Common myeloid progenitor, CD34-positive (primary cell): ENCODE measurements around the gene BTBD9.

ENCODE experiments used
- CTCF ChIA-PET: fragments of 350-600 bp; sonication (Branson Sonifier 250); formaldehyde crosslinking; loops from one replicate; lab custom pipeline; 2021; ENCODE audit warnings: antibody characterized with exemption; lab: Charles Lee
- POLR2A ChIA-PET: fragments of 350-600 bp; sonication (Branson Sonifier 250); formaldehyde crosslinking; loops from one replicate; lab custom pipeline; 2021; ENCODE audit warnings: antibody characterized with exemption; lab: Charles Lee
- DNase-seq, 3 donors: peaks; one replicate each; pipeline versions ENCODE4 v3.0.0 to v3.0.0-alpha.2; 2013
- H3K27ac ChIP-seq, 2 experiments: 1 replicate in 1 of 2; 2 replicates in 1 of 2; pipeline ENCODE4 v1.7.0; 2013; ENCODE audit warnings: inconsistent platforms in 2 of 2, low read length in 2 of 2, mild to moderate bottlenecking in 2 of 2, low read depth in 1 of 2, moderate library complexity in 1 of 2; ENCODE audit not compliant: severe bottlenecking in 2 of 2, insufficient read depth in 1 of 2, poor library complexity in 1 of 2
- H3K27me3 ChIP-seq, 5 experiments: replicated peaks in 2 of 5; 1 replicate in 3 of 5; 2 replicates in 2 of 5; pipeline versions ENCODE4 v1.6.1 to v1.7.0; 2013; ENCODE audit warnings: low read length in 4 of 5, mild to moderate bottlenecking in 2 of 5, moderate library complexity in 2 of 5, inconsistent platforms in 1 of 5; ENCODE audit not compliant: insufficient read depth in 5 of 5, control insufficient read depth in 4 of 5
- H3K36me3 ChIP-seq, 4 experiments: 1 replicate in 2 of 4; 2 replicates in 2 of 4; pipeline versions ENCODE4 v1.6.1 to v1.7.0; 2013; ENCODE audit warnings: low read length in 3 of 4, control low read depth in 1 of 4, mild to moderate bottlenecking in 1 of 4; ENCODE audit not compliant: control insufficient read depth in 4 of 4, insufficient read depth in 4 of 4
- H3K4me1 ChIP-seq, 4 experiments: 1 replicate in 3 of 4; 2 replicates in 1 of 4; pipeline versions ENCODE4 v1.6.1 to v1.7.1; 2013; ENCODE audit warnings: low read length in 3 of 4, mild to moderate bottlenecking in 3 of 4, control low read depth in 1 of 4, inconsistent platforms in 1 of 4, moderate library complexity in 1 of 4; ENCODE audit not compliant: control insufficient read depth in 4 of 4, insufficient read depth in 4 of 4; ENCODE audit errors: control extremely low read depth in 1 of 4
- H3K4me3 ChIP-seq, 7 experiments: 1 replicate in 4 of 7; 2 replicates in 3 of 7; pipeline versions ENCODE4 v1.5.1 to v1.7.0; 2013; ENCODE audit warnings: mild to moderate bottlenecking in 7 of 7, low read length in 6 of 7, moderate library complexity in 6 of 7, inconsistent platforms in 2 of 7, low read depth in 2 of 7, control low read depth in 1 of 7; ENCODE audit not compliant: insufficient read depth in 4 of 7, control insufficient read depth in 1 of 7; ENCODE audit errors: extremely low read depth in 1 of 7
- H3K9me3 ChIP-seq, 5 experiments: 1 replicate in 4 of 5; 2 replicates in 1 of 5; pipeline versions ENCODE4 v1.6.1 to v1.7.1; 2013; ENCODE audit warnings: low read length in 4 of 5, mild to moderate bottlenecking in 2 of 5, inconsistent platforms in 1 of 5, low read depth in 1 of 5, moderate library complexity in 1 of 5; ENCODE audit not compliant: control insufficient read depth in 4 of 5, insufficient read depth in 2 of 5; ENCODE audit errors: control extremely low read depth in 1 of 5
- WGBS: methylation state at CpG from one replicate; pipeline ENCODE4 v1.1.5; 2013; ENCODE audit not compliant: insufficient coverage; 5-methylcytosine and 5-hydroxymethylcytosine counted together

The BTBD9 gene

DNA sequence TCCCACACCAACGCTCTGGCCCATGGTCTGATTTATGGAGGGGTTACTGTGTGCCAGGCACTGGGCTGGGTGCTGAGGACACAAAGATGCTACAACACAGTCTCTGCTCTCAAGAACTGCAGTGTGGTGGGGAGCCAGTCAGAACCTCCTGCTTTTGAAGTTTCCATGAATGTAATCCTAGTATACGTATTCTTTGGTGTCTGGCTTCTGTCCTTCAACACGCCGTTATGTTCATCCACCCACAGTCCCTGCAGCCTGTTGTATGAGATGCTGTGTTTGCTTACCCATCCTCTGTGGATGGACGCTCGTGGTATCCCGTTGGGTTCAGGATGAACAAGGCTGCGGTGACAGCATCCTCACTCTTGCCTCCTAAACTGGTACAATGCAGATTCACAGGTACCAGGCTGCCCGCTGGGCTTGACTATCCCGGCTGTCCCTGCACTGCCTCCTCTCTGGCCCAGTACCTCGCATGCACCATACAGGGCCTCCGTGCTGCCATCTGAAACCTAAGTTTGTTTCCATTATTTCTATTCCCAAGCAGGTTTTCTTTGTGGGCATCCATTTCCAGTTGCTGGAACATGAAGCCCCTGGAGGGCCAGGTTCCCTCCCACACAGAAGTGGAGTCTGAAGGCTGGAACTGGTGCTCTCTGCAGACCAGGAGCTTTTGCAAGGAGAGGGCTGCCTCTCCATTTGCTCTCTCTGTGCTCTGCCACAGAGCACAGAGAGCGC, 455.7 kb downstream of the BTBD9 start:
- H3K27me3 ChIP-seq, result no peaks in the 10 kb centered on the region
- H3K27ac ChIP-seq, result no peak overlapping the region
- POLR2A ChIA-PET, result no interaction called here
- 92% methylated on average over 13 of the region's 13 CpGs for WGBS
- peaks cover 0 to 2% (median 0%) of the 10 kb centered on the region in 4 experiments for H3K36me3 ChIP-seq
- CTCF ChIA-PET, result no interaction called here
- no peaks in the 10 kb centered on the region for H3K9me3 ChIP-seq
- no peak overlapping the region for H3K4me3 ChIP-seq
- DNase-seq, result no peak
- no peaks in the 10 kb centered on the region for H3K4me1 ChIP-seq

DNA sequence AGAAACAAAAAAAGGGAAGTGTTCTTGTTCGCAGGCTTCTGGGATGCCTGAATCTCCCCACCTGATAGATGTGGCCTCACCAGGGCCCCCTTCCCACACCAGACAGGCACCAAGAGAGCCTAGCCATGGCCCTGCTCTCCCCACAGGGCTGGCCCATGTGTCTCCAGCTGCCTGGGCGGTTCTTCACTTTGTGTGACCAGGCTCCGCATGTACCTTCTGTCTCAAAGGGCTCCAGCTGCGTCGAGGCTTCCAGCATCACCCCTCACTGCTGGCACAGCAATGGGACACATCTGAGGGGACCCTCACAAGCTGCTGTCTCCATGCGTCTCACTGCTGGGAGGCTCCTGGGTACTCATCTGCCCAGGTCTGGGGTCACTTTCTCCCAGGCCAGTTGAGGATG, 457.3 kb downstream of the BTBD9 start:
- no peaks in the 10 kb centered on the region for H3K9me3 ChIP-seq
- CTCF ChIA-PET, result no interaction called here
- POLR2A ChIA-PET, result no interaction called here
- no peaks in the 10 kb centered on the region for H3K36me3 ChIP-seq
- DNase-seq, result peak in 1 of 3 donors; percentile 4
- no peaks in the 10 kb centered on the region for H3K4me1 ChIP-seq
- 95% methylated on average over 4 of the region's 6 CpGs for WGBS
- no peak overlapping the region for H3K4me3 ChIP-seq
- H3K27me3 ChIP-seq, result no peaks in the 10 kb centered on the region
- no peak overlapping the region for H3K27ac ChIP-seq

DNA sequence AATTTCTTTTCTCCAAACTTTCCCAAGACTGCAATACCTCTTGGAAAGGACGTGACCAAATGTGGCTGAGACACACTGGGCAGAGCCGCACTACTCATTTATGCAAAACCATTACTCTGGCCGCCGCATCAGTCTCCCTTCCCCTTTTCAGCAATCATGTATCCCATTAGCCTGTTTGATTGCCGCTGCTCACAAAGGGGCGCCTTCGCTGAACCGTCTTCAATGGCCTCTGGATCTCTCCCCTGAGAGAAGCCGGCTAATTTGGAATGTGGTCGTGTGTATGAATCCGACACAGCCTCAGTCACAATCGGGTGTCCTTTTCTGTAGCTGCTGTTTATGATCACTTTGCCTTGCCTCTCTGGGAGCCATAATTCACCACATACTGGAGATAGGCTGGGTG, 459.1 kb downstream of the BTBD9 start:
- ChIA-PET POLR2A (no interaction called here), CTCF (no interaction called here)
- no peak overlapping the region for H3K4me3 ChIP-seq
- no peaks in the 10 kb centered on the region for H3K27me3 ChIP-seq
- H3K9me3 ChIP-seq, result no peaks in the 10 kb centered on the region
- no peaks in the 10 kb centered on the region for H3K36me3 ChIP-seq
- no peaks in the 10 kb centered on the region for H3K4me1 ChIP-seq
- H3K27ac ChIP-seq, result no peak overlapping the region
- WGBS, result 91% methylated on average over 11 of the region's 12 CpGs
- no peak for DNase-seq

DNA sequence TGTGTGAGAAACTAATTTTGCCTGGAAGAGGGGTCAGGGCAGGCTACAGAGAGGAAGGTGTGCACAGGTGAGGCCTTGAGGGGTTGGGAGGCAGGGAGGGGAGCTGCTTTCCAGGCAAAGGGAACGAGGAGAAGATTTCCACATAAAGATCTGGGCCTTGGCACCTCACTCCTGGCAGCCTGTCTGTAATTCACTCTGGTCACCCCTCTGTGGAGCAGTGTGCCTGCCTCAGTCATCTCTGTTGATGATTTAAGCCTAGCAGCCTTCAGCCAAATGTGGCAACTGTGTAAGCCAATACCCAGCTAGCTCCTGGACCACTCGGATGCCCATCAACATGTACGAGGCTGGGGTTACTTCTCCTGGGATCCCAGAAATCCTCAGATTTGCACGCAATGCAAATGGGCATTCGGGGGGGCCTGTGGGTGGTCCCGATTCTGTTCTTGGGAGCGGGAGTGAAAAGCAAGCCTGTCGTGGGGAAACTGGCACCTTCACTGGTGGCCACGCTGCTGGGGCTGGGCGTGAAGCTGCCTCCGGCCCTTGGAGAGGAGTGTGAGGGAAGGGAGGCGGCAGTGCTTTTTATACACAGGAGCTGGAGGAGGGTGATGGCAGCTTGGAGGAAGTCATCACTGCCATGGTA, 459.8 kb downstream of the BTBD9 start:
- no peaks in the 10 kb centered on the region for H3K4me1 ChIP-seq
- ChIA-PET POLR2A (no interaction called here), CTCF (no interaction called here)
- H3K9me3 ChIP-seq, result no peaks in the 10 kb centered on the region
- H3K27ac ChIP-seq, result no peak overlapping the region
- no peaks in the 10 kb centered on the region for H3K36me3 ChIP-seq
- 93% methylated on average over 12 of the region's 12 CpGs for WGBS
- DNase-seq, result no peak
- H3K4me3 ChIP-seq, result no peak overlapping the region
- H3K27me3 ChIP-seq, result no peaks in the 10 kb centered on the region

DNA sequence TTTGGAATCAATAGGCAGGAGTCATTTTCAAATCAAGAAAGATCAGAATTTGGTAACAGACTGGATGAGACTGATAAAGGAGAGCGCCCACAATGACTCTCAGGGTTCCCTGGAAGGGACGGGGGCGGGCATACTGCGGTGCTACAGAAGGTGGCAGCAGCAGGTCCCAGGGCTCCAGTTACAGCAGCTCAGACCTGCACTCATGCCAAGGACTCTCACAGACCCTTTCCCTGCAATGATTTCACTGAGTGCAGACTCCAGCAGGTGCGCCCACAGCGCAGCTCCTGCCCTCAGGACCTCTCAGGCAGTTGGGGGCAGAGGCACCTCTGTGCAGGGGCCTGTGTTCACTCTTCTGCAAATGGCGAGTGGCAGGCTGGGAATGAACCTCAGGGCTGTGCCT, 460.4 kb downstream of the BTBD9 start:
- CTCF ChIA-PET, result no interaction called here

DNA sequence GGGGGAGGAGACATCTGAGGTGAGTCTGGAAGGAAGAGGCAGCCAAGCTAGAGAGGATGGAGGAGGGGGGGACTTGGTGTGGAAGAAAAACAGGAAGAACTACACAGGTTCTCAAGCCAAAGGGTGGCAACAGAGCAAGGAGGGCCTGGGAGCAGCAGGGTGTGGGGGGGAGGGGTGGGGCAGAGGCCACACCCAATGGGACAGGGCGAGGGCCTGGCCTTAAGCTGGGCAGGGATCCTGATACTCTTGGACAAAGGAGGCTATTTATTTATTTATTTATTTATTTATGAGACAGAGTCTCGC, 461.2 kb downstream of the BTBD9 start:
- WGBS, result 100% methylated on average over 1 of the region's 2 CpGs

More for the DNA sequence above, 460.4 kb downstream of the BTBD9 start:
- no peak for DNase-seq
- no peaks in the 10 kb centered on the region for H3K9me3 ChIP-seq
- H3K27me3 ChIP-seq, result no peaks in the 10 kb centered on the region
- no peak overlapping the region for H3K4me3 ChIP-seq
- H3K4me1 ChIP-seq, result no peaks in the 10 kb centered on the region
- POLR2A ChIA-PET, result no interaction called here
- peaks cover 0 to 5% (median 0%) of the 10 kb centered on the region in 4 experiments for H3K36me3 ChIP-seq
- 97% methylated on average over 6 of the region's 7 CpGs for WGBS
- H3K27ac ChIP-seq, result no peak overlapping the region

DNA sequence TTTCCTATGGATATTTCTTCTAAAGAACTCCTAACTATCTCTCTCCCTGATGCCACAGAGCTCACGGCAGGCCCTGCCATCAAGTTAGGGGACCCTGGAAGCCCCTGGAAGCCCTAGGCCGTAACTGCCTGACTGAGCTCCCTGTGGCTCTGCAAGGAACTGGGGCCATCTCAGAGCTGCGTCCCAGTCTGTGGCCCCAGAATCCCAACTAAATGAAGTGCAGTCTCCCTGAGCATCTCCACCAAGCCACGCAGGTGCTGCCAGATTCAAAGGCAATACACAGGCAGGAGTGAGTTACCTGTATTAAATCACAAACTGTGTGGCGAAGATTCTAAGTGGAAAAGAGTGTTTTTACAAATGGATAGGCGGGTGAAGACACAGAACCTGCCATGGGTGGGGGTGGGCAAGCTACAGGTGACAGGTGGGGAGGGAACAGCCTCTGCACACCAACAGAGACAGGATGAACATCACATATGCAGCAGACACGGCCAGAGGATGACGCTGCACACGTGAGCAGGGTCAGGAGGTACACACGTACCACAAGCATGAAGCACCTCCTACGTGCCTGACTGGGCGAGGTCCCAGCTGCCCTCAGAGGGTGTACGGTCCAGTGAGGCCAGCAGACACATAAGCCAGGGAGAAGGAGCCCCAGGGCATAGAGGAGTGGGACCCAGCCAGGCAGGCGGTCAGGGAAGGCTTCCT, 461.7 kb downstream of the BTBD9 start:
- Histone ChIP-seq H3K27me3 (no peaks in the 10 kb centered on the region), H3K9me3 (no peaks in the 10 kb centered on the region), H3K27ac (no peak overlapping the region), H3K4me3 (no peak overlapping the region), H3K4me1 (no peaks in the 10 kb centered on the region), H3K36me3 (peaks cover 2 to 8% (median 4%) of the 10 kb centered on the region in 4 experiments)
- 80% methylated on average over 12 of the region's 14 CpGs for WGBS
- DNase-seq, result no peak
- ChIA-PET POLR2A (no interaction called here), CTCF (no interaction called here)

More for the DNA sequence above, 461.2 kb downstream of the BTBD9 start:
- ChIA-PET POLR2A (no interaction called here), CTCF (no interaction called here)
- no peaks in the 10 kb centered on the region for H3K9me3 ChIP-seq
- no peaks in the 10 kb centered on the region for H3K4me1 ChIP-seq
- peaks cover 0 to 6% (median 2%) of the 10 kb centered on the region in 4 experiments for H3K36me3 ChIP-seq
- no peak for DNase-seq
- no peaks in the 10 kb centered on the region for H3K27me3 ChIP-seq
- no peak overlapping the region for H3K4me3 ChIP-seq
- H3K27ac ChIP-seq, result no peak overlapping the region
